ENCODE results near the gene NCR3LG1.

Gene NCR3LG1

GRCh38 chr11:17391493-17392355 is 40.1 kb downstream of the NCR3LG1 start:
- Histone ChIP-seq H2BK120ac (ENCODE audit: low read depth, low read length) (no peak overlapping the region), H3K79me1 (replicated peaks; ENCODE audit: low read length, poor library complexity, severe bottlenecking) (no peaks in the 10 kb centered on the region), H3K36me3 (ENCODE audit: control insufficient read depth in 1 of 2, insufficient read depth in 2 of 2, low read depth in 1 of 2, low read length in 2 of 2) (no peaks in the 10 kb centered on the region), H3K27ac (ENCODE audit: low read length, poor library complexity, severe bottlenecking) (no peak overlapping the region), H2BK12ac (ENCODE audit: low read length in 2 of 2) (no peak overlapping the region), H4K8ac (ENCODE audit: low read length) (no peak overlapping the region), H3K4me3 (ENCODE audit: insufficient read depth in 1 of 2, low read depth in 1 of 2, low read length in 2 of 2) (no peak overlapping the region), H3K9ac (ENCODE audit: low read length) (no peak overlapping the region), H4K91ac (ENCODE audit: low read length) (no peak overlapping the region), H2AK5ac (ENCODE audit: low read length, severe bottlenecking) (no peak overlapping the region), H2BK5ac (ENCODE audit: low read depth, low read length, poor library complexity, severe bottlenecking) (no peak overlapping the region), H3K4ac (ENCODE audit: low read depth in 1 of 2, low read length in 2 of 2) (no peak overlapping the region), H3K18ac (ENCODE audit: low read depth in 1 of 2, low read length in 2 of 2) (no peak overlapping the region), H3K14ac (ENCODE audit: low read length in 2 of 2) (no peak overlapping the region), H2AFZ (ENCODE audit: low read depth, low read length) (no peak overlapping the region), H3K9me3 (ENCODE audit: control insufficient read depth, low read length) (no peaks in the 10 kb centered on the region), H3K23ac (ENCODE audit: low read length in 2 of 2) (no peak overlapping the region), H3K4me1 (ENCODE audit: control insufficient read depth, insufficient read depth, low read depth, low read length) (peaks cover 12% of the 10 kb centered on the region), H3K4me2 (ENCODE audit: low read length, poor library complexity, severe bottlenecking) (no peak overlapping the region), H2BK15ac (ENCODE audit: low read depth, poor library complexity, severe bottlenecking) (no peak overlapping the region), H3K27me3 (ENCODE audit: control insufficient read depth in 1 of 2, insufficient read depth in 1 of 2, low read length in 2 of 2) (peaks cover 39 to 57% of the 10 kb centered on the region in 2 experiments)
- DNase-seq: no peak
- WGBS: 60% methylated on average over 3 of the region's 3 CpGs

- H2AFZ ChIP-seq (ENCODE audit: low read depth, low read length): no peak overlapping the region
- H3K9ac ChIP-seq (ENCODE audit: low read length): no peak overlapping the region
- H3K4ac ChIP-seq (ENCODE audit: low read depth in 1 of 2, low read length in 2 of 2): no peak overlapping the region
- H3K14ac ChIP-seq (ENCODE audit: low read length in 2 of 2): no peak overlapping the region
- H2AK5ac ChIP-seq (ENCODE audit: low read length, severe bottlenecking): no peak overlapping the region
- no peak overlapping the region for H4K91ac ChIP-seq (ENCODE audit: low read length)
- 89% methylated on average over 14 of the region's 14 CpGs for WGBS
- H3K23ac ChIP-seq (ENCODE audit: low read length in 2 of 2): peak overlapping the region in 1 of 2 experiments; percentile 56
- no peak overlapping the region for H2BK120ac ChIP-seq (ENCODE audit: low read depth, low read length)
- H2BK5ac ChIP-seq (ENCODE audit: low read depth, low read length, poor library complexity, severe bottlenecking): no peak overlapping the region
- H3K27me3 ChIP-seq (ENCODE audit: control insufficient read depth in 1 of 2, insufficient read depth in 1 of 2, low read length in 2 of 2): peaks cover 33 to 59% of the 10 kb centered on the region in 2 experiments
- H3K79me1 ChIP-seq (replicated peaks; ENCODE audit: low read length, poor library complexity, severe bottlenecking): no peaks in the 10 kb centered on the region
- H4K8ac ChIP-seq (ENCODE audit: low read length): no peak overlapping the region
- H2BK15ac ChIP-seq (ENCODE audit: low read depth, poor library complexity, severe bottlenecking): no peak overlapping the region
- no peak overlapping the region for H3K4me2 ChIP-seq (ENCODE audit: low read length, poor library complexity, severe bottlenecking)
- no peak overlapping the region for H3K4me3 ChIP-seq (ENCODE audit: insufficient read depth in 1 of 2, low read depth in 1 of 2, low read length in 2 of 2)
- H3K4me1 ChIP-seq (ENCODE audit: control insufficient read depth, insufficient read depth, low read depth, low read length): peaks cover 12% of the 10 kb centered on the region
- H3K18ac ChIP-seq (ENCODE audit: low read depth in 1 of 2, low read length in 2 of 2): no peak overlapping the region
- no peaks in the 10 kb centered on the region for H3K36me3 ChIP-seq (ENCODE audit: control insufficient read depth in 1 of 2, insufficient read depth in 2 of 2, low read depth in 1 of 2, low read length in 2 of 2)
- no peaks in the 10 kb centered on the region for H3K9me3 ChIP-seq (ENCODE audit: control insufficient read depth, low read length)
- no peak overlapping the region for H2BK12ac ChIP-seq (ENCODE audit: low read length in 2 of 2)
- no peak for DNase-seq
- H3K27ac ChIP-seq (ENCODE audit: low read length, poor library complexity, severe bottlenecking): no peak overlapping the region
These were observed 41.3 kb downstream of the NCR3LG1 start for GRCh38 chr11:17392872-17393271.

GRCh38 chr11:17393472-17393871 is 41.9 kb downstream of the NCR3LG1 start:
- H3K4ac ChIP-seq (ENCODE audit: low read depth in 1 of 2, low read length in 2 of 2): no peak overlapping the region
- H3K4me1 ChIP-seq (ENCODE audit: control insufficient read depth, insufficient read depth, low read depth, low read length): peaks cover 12% of the 10 kb centered on the region
- no peak overlapping the region for H2BK12ac ChIP-seq (ENCODE audit: low read length in 2 of 2)
- H3K14ac ChIP-seq (ENCODE audit: low read length in 2 of 2): no peak overlapping the region
- no peak for DNase-seq
- no peak overlapping the region for H3K23ac ChIP-seq (ENCODE audit: low read length in 2 of 2)
- 84% methylated on average over 6 of the region's 6 CpGs for WGBS
- H3K79me1 ChIP-seq (replicated peaks; ENCODE audit: low read length, poor library complexity, severe bottlenecking): no peaks in the 10 kb centered on the region
- peak overlapping the region in 1 of 2 experiments; percentile 7 for H3K4me3 ChIP-seq (ENCODE audit: insufficient read depth in 1 of 2, low read depth in 1 of 2, low read length in 2 of 2)
- H3K9me3 ChIP-seq (ENCODE audit: control insufficient read depth, low read length): no peaks in the 10 kb centered on the region
- no peak overlapping the region for H3K18ac ChIP-seq (ENCODE audit: low read depth in 1 of 2, low read length in 2 of 2)
- no peak overlapping the region for H3K27ac ChIP-seq (ENCODE audit: low read length, poor library complexity, severe bottlenecking)
- no peak overlapping the region for H2AFZ ChIP-seq (ENCODE audit: low read depth, low read length)
- H4K8ac ChIP-seq (ENCODE audit: low read length): no peak overlapping the region
- H3K36me3 ChIP-seq (ENCODE audit: control insufficient read depth in 1 of 2, insufficient read depth in 2 of 2, low read depth in 1 of 2, low read length in 2 of 2): no peaks in the 10 kb centered on the region
- peaks cover 35 to 61% of the 10 kb centered on the region in 2 experiments for H3K27me3 ChIP-seq (ENCODE audit: control insufficient read depth in 1 of 2, insufficient read depth in 1 of 2, low read length in 2 of 2)
- no peak overlapping the region for H4K91ac ChIP-seq (ENCODE audit: low read length)
- H2BK120ac ChIP-seq (ENCODE audit: low read depth, low read length): no peak overlapping the region
- H2BK5ac ChIP-seq (ENCODE audit: low read depth, low read length, poor library complexity, severe bottlenecking): no peak overlapping the region
- H3K4me2 ChIP-seq (ENCODE audit: low read length, poor library complexity, severe bottlenecking): no peak overlapping the region
- no peak overlapping the region for H2BK15ac ChIP-seq (ENCODE audit: low read depth, poor library complexity, severe bottlenecking)
- H2AK5ac ChIP-seq (ENCODE audit: low read length, severe bottlenecking): no peak overlapping the region
- no peak overlapping the region for H3K9ac ChIP-seq (ENCODE audit: low read length)

GRCh38 chr11:17394743-17395390 is 43.3 kb downstream of the NCR3LG1 start:
- no peak overlapping the region for H2BK12ac ChIP-seq (ENCODE audit: low read length in 2 of 2)
- H3K4me1 ChIP-seq (ENCODE audit: control insufficient read depth, insufficient read depth, low read depth, low read length): peaks cover 1% of the 10 kb centered on the region
- no peak overlapping the region for H3K4me2 ChIP-seq (ENCODE audit: low read length, poor library complexity, severe bottlenecking)
- no peaks in the 10 kb centered on the region for H3K36me3 ChIP-seq (ENCODE audit: control insufficient read depth in 1 of 2, insufficient read depth in 2 of 2, low read depth in 1 of 2, low read length in 2 of 2)
- no peak overlapping the region for H2AK5ac ChIP-seq (ENCODE audit: low read length, severe bottlenecking)
- no peak overlapping the region for H4K91ac ChIP-seq (ENCODE audit: low read length)
- no peak overlapping the region for H2BK120ac ChIP-seq (ENCODE audit: low read depth, low read length)
- H3K4me3 ChIP-seq (ENCODE audit: insufficient read depth in 1 of 2, low read depth in 1 of 2, low read length in 2 of 2): no peak overlapping the region
- no peak overlapping the region for H3K9ac ChIP-seq (ENCODE audit: low read length)
- H2BK15ac ChIP-seq (ENCODE audit: low read depth, poor library complexity, severe bottlenecking): no peak overlapping the region
- H4K8ac ChIP-seq (ENCODE audit: low read length): no peak overlapping the region
- no peak overlapping the region for H2AFZ ChIP-seq (ENCODE audit: low read depth, low read length)
- H3K4ac ChIP-seq (ENCODE audit: low read depth in 1 of 2, low read length in 2 of 2): no peak overlapping the region
- no peak for DNase-seq
- H3K9me3 ChIP-seq (ENCODE audit: control insufficient read depth, low read length): no peaks in the 10 kb centered on the region
- H3K14ac ChIP-seq (ENCODE audit: low read length in 2 of 2): no peak overlapping the region
- H3K27ac ChIP-seq (ENCODE audit: low read length, poor library complexity, severe bottlenecking): no peak overlapping the region
- 78% methylated on average over 10 of the region's 10 CpGs for WGBS
- H3K79me1 ChIP-seq (replicated peaks; ENCODE audit: low read length, poor library complexity, severe bottlenecking): no peaks in the 10 kb centered on the region
- H3K18ac ChIP-seq (ENCODE audit: low read depth in 1 of 2, low read length in 2 of 2): no peak overlapping the region
- H3K27me3 ChIP-seq (ENCODE audit: control insufficient read depth in 1 of 2, insufficient read depth in 1 of 2, low read length in 2 of 2): peaks cover 34 to 62% of the 10 kb centered on the region in 2 experiments
- no peak overlapping the region for H3K23ac ChIP-seq (ENCODE audit: low read length in 2 of 2)
- H2BK5ac ChIP-seq (ENCODE audit: low read depth, low read length, poor library complexity, severe bottlenecking): no peak overlapping the region

Measured in mesenchymal stem cell (in vitro differentiated cells and primary cell).